Astrocyte of the spinal cord (primary cell): ENCODE data around the gene EFR3B.
A peak's percentile ranks its signal among the peaks of the same experiment; 100 is the strongest.
"Not testable (repeated sequence)": the region's sequence is repeated elsewhere in the genome, so short reads cannot be mapped to it uniquely, and the experiment has no call there.

Source experiments
- DNase-seq: peaks from one replicate; pipeline ENCODE4 v3.0.0; 2011; ENCODE audit warnings: low read depth, low spot score
- H3K4me3 ChIP-seq: 2 replicates; pipeline ENCODE4 v1.5.1; 2011; ENCODE audit warnings: low read depth, mild to moderate bottlenecking, low read length, moderate library complexity
- in situ Hi-C: cut with HindIII; loops from 2 replicates; pipeline ENCODE4 v1.10.0; 2017; ENCODE audit warnings: low sequenced_read_pairs
- TF ChIP-seq, protein P1 (sequence below): IDR thresholded peaks from 2 replicates; pipeline ENCODE4 v1.5.1; 2012; ENCODE audit warnings: low read depth, mild to moderate bottlenecking, low read length, inconsistent platforms

EFR3B gene

GRCh38 chr2:25098670-25099486 is 57.0 kb downstream of the EFR3B start:
- no peak overlapping the region for H3K4me3 ChIP-seq
- DNase-seq: no peak
- TF ChIP-seq, protein P1, sequence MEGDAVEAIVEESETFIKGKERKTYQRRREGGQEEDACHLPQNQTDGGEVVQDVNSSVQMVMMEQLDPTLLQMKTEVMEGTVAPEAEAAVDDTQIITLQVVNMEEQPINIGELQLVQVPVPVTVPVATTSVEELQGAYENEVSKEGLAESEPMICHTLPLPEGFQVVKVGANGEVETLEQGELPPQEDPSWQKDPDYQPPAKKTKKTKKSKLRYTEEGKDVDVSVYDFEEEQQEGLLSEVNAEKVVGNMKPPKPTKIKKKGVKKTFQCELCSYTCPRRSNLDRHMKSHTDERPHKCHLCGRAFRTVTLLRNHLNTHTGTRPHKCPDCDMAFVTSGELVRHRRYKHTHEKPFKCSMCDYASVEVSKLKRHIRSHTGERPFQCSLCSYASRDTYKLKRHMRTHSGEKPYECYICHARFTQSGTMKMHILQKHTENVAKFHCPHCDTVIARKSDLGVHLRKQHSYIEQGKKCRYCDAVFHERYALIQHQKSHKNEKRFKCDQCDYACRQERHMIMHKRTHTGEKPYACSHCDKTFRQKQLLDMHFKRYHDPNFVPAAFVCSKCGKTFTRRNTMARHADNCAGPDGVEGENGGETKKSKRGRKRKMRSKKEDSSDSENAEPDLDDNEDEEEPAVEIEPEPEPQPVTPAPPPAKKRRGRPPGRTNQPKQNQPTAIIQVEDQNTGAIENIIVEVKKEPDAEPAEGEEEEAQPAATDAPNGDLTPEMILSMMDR: no peak
- in situ Hi-C loops: no loop called here

GRCh38 chr2:25102352-25102751 is 60.5 kb downstream of the EFR3B start:
- H3K4me3 ChIP-seq, in situ Hi-C loops, DNase-seq: not testable (repeated sequence)

DNA sequence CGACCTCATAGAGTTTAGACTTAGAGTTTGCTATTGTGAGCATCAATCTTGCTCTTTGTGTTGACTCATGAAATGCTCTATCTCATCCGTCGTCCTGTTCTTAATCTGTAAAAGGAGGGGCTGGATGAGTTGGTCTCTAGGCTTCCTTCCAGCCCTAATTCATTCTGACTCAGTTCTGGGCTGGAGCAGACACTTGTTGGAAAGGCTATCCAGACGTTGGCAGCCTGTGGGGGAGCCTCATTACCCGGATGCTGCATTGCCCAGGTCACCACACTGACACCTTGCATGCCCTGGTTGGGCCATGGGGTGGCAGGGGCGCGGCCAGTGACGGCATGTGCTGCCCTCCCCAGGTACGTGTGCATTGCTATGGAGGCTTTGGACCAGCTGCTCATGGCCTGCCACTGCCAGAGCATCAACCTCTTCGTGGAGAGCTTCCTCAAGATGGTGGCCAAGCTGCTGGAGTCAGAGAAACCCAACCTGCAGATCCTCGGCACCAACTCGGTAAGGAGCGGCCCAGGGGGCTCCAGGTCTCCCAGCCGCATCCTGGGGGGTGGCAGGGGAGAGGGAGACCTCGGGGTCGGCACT is 61.5 kb downstream of the EFR3B start:
- peak; percentile 86 for DNase-seq
- TF ChIP-seq, protein P1: no peak
- no peak overlapping the region for H3K4me3 ChIP-seq
- in situ Hi-C loops: no loop called here

DNA sequence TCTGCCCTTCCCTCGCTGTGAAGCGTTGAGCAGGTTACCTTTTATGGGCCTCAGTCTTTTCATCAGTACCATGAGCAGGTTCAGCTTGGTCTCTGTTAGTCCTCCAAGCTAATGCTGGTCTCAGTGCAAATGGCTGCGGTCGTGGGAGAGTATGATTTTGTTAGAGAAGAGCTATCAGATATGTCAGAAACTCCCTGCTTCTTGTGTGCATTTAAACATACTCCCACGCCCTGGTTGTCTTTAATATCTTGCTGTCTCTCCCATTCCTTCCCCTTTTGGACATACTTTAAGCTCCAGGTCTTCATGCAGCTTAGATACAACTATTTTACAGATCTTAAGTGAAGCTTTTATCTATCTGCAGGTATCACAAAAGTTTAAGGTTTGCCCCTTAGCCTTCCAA is 62.9 kb downstream of the EFR3B start:
- in situ Hi-C loops: no loop called here
- no peak overlapping the region for H3K4me3 ChIP-seq
- TF ChIP-seq, protein P1: no peak
- DNase-seq: no peak

DNA sequence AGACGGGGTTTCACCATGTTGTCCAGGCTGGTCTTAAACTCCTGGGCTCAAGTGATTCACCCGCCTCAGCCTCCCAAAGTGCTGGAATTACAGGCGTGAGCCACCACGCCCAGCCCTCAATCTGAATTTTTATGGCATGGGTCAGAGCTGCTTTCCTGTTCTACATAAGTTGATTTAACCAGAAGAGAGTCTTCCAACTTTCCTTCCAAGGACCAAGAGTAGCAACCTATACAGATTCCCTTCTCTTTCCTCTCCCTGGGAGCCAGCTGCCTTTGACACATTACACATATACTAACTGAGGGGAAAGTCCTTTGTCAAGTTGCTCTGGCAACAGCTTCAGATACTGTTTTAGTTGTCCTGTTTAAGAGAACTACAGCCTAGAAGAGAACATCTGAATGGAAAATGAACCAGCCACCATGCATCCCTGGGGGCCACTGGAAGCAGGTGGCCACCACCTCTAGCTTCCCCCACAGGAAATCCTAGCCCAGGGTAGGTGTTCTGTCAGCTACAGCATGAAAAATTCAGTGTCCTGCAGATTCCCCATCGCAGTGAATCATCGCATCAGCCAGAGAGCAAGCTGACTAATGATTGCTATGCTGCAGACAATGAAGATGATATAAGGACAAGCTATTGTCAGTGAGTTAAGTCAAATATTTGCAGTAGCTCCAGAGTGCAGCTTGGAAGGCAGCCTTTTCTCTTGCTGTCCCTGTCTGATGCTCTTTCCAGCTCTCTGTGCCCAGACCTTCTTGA is 63.6 kb downstream of the EFR3B start:
- H3K4me3 ChIP-seq: no peak overlapping the region
- peak; percentile 46 for DNase-seq
- in situ Hi-C loops: no loop called here
- TF ChIP-seq, protein P1: no peak

DNA sequence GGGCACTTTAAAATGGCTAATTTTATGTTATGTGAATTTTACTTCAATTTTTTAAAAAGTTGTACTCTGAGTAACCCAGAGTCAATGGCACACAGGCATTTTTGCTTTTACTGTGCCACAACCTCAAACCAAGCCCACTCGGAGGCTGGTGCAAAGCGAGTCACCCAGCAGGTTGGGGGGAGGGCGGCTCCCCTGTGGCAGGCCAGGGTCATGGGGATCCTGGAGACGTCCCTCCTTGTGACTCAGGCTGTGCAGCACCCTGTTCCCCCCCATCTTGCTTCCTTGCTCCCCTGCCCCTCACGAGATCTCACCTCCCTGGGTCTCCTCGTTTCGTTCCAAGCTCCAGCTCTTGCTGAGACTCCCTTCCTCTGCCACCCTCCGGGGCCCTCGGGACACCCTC is 67.9 kb downstream of the EFR3B start:
- no peak overlapping the region for H3K4me3 ChIP-seq
- TF ChIP-seq, protein P1: no peak
- no peak for DNase-seq
- in situ Hi-C loops: no loop called here

DNA sequence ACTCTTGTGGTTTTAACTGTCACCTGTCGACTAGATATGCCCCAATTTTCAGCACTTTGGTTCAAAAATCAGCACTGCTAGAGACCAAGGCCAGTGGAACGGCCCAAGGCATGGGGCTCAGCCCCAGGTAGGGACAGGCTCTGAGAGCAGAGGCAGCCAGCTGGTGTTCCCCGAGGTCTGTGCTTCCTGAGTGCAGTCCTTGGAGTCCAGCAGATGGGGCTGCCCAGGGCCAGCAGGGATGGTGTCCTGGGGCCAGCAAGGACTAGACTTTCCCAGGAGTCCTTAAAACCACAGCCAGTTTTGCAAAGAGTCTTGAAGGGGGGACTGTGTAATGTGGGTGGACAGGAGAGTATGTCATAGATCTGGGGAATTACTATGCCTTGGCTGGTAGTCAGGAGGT is 70.2 kb downstream of the EFR3B start:
- DNase-seq: no peak
- in situ Hi-C loops: no loop called here
- TF ChIP-seq, protein P1: no peak
- no peak overlapping the region for H3K4me3 ChIP-seq
